Kidney tubule cell (primary cell): ENCODE measurements around the gene FOXP1.

Source experiments
- DNase-seq: peaks from one replicate; pipeline ENCODE4 v3.0.0-alpha.2; 2018; ENCODE audit warnings: low spot score

FOXP1 gene

GRCh38 chr3:71060536-71060935, 523.0 kb downstream of the FOXP1 start:
- no peak for DNase-seq

DNA sequence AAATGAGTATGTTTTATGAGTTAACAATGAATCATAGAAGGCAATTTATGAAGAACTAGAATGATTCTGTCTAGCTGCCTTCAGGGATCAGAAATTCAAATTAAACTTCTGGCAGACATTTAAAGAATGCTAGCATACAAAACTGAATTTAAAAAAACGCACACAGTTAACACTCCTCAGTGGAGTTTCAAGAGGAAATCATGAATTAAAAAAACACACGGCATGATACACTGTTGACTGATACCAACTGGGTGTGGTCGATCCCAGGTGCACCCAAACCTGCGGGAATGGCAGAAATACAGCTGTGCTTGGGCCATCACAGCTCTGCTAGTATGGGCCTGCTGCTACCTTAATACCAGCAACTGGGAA, 526.0 kb downstream of the FOXP1 start:
- peak; percentile 25 for DNase-seq

- DNase-seq: peak; percentile 43
These were observed 527.2 kb downstream of the FOXP1 start for GRCh38 chr3:71056327-71056726.

- no peak for DNase-seq
These were observed 528.1 kb downstream of the FOXP1 start for GRCh38 chr3:71055257-71056001.

DNA sequence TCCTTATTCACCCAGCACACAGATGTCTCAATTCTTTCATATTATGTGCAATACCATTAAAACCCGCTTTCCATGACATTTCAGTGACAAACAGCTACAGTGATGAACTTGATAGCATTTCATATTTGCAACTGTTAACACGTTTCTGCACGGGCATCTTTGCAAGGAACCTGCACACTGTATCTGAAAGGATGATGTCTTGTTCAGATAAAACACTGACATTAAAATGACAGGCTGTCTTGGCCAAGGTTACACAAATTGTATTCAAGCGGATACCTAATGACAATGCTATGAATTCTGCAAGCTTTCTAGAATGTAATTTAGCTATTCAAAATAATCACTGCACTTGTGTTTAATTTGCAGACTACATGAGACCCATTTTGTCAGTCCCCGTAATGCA, 529.2 kb downstream of the FOXP1 start:
- no peak for DNase-seq

GRCh38 chr3:71053495-71053894, 530.0 kb downstream of the FOXP1 start:
- no peak for DNase-seq

DNA sequence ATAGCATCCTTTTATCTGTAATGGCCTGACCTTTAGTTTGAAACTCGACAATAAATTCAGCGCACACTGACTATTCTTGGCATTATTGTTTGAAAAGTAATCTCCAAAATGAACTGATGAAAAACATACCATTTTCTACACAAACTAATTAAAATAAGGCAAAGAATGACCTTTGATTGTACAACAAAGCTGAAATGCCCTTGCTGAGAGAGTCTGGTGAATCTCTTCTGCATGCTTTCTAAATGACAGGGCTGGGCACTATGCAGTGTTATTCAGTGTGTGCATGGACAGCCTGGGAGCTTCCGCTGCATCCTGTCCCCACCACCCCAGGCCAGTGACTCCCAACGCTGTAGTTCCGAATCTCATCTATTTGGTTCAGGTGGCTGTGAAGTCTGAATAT, 530.8 kb downstream of the FOXP1 start:
- no peak for DNase-seq

DNA sequence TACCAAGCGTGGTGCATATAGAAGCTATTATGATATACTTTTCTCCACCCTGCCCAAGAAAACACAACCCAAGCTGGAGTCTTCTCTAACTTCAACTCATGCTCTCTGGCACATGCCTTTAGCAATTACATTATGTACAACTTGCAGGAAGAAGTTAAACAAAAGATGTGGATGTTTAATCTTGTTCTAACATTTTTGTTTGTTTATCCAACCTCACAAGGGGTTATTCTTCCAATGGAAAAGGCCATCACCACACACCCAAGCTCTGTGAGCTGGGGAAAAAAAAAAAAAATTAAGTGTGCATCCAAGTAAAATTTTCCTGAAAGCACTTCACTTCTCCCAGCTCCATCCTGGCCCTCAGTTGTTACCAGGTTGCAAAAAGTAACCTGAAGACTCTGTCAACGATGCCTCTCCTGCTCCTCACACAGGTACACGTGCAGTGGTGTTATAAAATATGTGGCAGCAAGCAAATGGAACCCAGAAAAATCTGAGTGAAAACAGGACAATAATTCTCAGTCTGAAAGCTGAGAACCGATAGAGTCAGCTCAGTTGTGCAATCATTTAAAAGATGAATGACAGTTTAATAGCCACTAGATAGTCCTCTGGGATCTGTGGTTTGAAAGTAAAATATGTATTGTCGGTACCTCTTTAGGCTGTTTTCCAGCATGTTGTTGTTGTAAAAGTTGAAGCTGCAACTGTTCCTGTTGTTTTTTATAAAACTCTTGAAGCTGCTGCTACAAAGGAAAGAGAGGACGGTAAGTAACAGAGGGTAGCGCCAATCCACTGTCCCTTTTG, 531.4 kb downstream of the FOXP1 start:
- DNase-seq: no peak

DNA sequence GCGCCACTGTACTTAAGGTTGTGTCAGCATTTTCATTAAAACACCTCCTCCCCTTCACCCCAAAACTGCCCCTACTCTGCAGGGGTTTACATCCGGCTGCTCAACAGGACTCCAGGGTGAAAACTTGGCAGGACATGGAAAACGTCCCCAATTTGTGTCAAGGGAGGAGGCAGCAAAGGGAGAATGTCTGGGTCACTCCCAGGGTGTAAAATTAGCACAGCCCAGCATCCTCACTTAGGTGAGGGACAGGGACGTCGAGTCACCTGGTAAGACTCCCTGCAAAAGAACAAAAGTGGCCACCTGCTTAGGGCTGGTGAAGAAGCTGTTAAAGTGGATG, 532.3 kb downstream of the FOXP1 start:
- DNase-seq: no peak

DNA sequence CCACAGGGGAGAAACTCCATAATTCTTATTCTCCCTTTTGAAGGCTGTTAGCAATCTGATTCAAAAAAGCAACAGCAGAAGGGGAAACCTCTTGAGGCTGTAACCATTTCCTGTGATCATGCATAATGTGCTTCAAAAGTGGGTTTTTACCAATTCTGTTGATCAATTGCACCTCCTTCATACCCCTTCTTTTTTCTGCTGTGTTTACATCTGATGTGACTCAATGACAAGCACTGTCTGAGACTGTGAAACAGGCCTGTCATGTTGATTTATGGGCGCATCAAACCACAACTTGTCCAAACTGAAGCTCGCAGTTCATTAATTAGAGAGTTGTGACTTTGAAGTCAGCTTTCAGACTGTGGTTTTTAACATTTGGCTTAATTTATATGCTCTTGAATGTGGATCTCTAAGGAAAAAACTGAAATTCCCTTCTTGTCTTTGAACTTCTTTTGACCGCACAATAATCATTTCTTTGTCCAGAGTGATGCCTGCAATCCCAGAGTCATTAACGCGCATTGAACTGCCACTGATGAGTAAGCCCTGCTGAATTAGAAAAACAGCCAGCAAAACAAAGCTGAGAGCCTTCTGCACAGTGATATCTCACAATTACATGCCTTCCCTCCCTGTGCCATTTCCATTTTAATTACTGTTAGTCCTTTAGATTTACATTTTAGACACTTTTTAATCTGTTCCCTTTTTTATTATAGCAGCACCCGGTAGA, 532.8 kb downstream of the FOXP1 start:
- DNase-seq: no peak

DNA sequence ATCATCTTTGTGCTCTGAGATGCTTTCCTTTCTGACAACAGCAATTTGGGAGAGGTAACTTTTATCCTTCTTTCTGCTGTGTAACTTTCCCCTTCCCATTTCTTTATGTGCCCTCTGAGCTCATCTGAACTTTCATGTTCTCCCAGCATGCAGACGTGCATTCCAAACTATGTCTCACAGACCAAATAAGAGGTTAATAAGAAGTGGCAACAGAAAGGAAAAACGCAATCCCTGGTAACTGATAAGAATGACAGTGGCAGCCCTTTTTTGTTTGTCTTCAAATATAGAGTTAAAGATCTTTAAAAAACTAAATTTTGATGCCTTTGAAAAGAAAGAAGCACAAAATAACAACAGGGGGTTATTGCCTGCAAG, 533.4 kb downstream of the FOXP1 start:
- DNase-seq: no peak

DNA sequence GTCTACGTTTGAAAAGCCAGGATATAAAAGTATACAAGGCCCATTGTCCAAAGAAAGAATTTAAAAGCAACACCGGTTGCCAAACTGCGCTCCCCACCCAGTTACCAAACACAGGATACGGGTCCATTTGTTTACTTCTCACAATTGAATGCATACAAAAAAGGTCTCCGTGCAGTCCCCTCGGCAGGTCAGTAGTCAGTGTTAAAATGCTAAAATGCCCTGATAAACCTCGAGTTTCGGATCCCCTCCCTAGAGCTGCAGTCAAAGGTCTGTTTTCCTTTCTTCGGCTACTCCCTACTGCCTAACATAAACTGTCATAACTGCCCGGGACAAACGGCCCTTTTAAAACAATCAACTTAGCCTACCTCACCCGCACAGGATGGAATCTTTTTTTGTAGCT, 534.6 kb downstream of the FOXP1 start:
- DNase-seq: no peak

- no peak for DNase-seq
These were observed 535.7 kb downstream of the FOXP1 start for GRCh38 chr3:71047616-71048531.

DNA sequence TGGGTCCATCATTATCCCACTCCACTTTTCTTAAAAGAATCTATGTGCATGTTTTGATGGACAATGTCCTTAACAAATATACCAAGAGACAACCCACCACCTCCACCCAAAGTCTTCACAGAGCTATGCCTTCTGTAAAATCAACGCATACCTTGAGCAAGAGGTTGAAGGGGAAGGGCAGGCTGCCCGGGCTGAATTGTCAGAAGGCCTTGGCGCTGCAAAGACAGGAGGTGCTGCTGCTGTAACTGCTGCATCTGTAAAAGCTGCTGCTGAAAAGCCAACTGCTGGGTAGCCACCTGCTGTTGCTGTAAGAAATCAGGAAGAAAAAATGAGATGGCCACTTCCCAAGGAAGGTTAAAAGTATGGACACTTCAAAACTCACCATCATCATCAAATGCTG, 536.7 kb downstream of the FOXP1 start:
- no peak for DNase-seq

DNA sequence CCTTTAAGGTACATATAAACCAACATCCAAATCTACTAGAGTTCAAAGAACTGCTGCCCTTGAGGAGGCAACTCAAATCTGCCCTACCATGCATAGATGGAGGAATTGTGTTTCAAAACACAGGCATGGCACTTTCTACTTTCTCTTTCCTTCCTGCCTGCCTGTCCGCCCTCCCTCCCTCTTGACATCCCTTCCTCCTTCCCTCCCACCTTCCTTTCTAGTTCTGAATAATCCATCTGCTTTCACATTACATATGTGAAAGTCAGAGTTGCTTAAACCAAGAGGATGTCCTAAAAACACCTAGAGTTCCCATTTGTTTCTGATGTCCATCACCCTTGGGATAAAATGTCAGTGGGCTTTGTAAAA, 537.6 kb downstream of the FOXP1 start:
- no peak for DNase-seq

- no peak for DNase-seq
These were observed 538.2 kb downstream of the FOXP1 start for GRCh38 chr3:71045212-71045916.

DNA sequence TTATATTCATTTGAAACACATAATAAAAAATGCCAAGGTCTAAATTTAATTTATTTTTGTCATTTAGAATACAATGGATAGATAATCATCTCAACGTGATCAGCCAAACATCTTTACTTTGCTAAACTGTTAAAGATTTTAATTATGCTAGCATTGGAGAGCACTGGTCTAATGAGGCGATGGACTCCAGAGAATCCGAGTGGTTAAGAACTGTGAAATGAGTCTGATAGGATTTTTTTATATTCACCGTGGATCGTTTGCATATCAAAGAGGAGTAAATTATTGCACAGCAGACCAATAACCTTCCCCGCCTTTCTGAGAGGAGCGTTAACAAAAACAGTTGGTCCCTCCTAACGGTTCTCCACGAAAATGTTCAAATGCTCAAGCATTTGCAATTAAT, 540.8 kb downstream of the FOXP1 start:
- DNase-seq: no peak

GRCh38 chr3:71041371-71041770, 542.2 kb downstream of the FOXP1 start:
- no peak for DNase-seq

- DNase-seq: no peak
These were observed 544.2 kb downstream of the FOXP1 start for GRCh38 chr3:71039332-71039731.

- no peak for DNase-seq
These were observed 545.8 kb downstream of the FOXP1 start for GRCh38 chr3:71037775-71038174.

DNA sequence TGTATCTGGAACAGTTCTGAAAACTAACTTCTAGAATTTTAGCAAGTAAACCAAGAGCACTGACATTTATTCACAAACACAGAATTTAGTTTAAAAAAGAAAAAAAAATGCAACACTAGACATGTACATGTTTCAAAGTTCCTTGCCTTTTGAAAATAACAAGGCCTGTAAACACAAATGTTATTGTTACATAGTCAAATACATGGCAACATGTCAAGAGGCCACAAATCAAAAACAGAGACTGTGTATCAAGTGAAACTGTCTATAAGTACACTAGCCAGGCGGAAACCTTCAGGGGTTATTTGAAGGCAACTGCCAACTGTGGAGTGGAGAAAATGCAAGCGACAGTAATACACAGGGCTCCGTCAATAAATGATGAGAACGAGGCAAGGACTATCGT, 547.6 kb downstream of the FOXP1 start:
- DNase-seq: no peak

GRCh38 chr3:71035314-71035713, 548.2 kb downstream of the FOXP1 start:
- no peak for DNase-seq
